ENCODE results near the gene TTLL13.

GRCh38 chr15:90291679-90292356 lies 42.5 kb downstream of the TTLL13 start:
- no peak for TF ChIP-seq POLR2A (IDR thresholded peaks at IDR 0.05; ENCODE audit: low read depth, low read length)
- no peak for TF ChIP-seq CTCF (conservative IDR thresholded peaks at IDR 0.05; ENCODE audit: low read depth, low read length)
- no peak for TF ChIP-seq SMC3 (IDR thresholded peaks at IDR 0.05; ENCODE audit: low read depth, low read length)
- TF ChIP-seq RAD21 (IDR thresholded peaks at IDR 0.05; ENCODE audit: low read length), result no peak
- no peak for TF ChIP-seq RFX5 (IDR thresholded peaks at IDR 0.05; ENCODE audit: low read depth, low read length)
- no peak for TF ChIP-seq CHD1 (IDR thresholded peaks at IDR 0.05; ENCODE audit: low read depth, low read length)
- no peak for TF ChIP-seq MAFK (IDR thresholded peaks at IDR 0.05; ENCODE audit: low read depth, low read length)

Measured in IMR-90 (cell line).